ENCODE results near the gene SMC6. TPM values are rescaled to one million over a fixed set of nuclear protein-coding genes. Genes with fewer than 3 reads are reported as not detected.

The SMC6 gene
- total and polyA plus RNA-seq, 4 donors, result 6.9 to 34.8 (median 10.6) TPM

GRCh38 chr2:17616405-17616804 lies 137.2 kb downstream of the SMC6 start:
- no peak for TF ChIP-seq CTCF (IDR thresholded peaks at IDR 0.05; ENCODE audit: control extremely low read depth, extremely low read depth)
- Histone ChIP-seq H3K36me3 (ENCODE audit: control insufficient read depth in 4 of 4, insufficient read depth in 4 of 4, low read length in 4 of 4) (no peaks in the 10 kb centered on the region), H3K4me3 (no peak overlapping the region), H3K9me3 (ENCODE audit: control insufficient read depth in 4 of 4, insufficient read depth in 3 of 4, low read length in 3 of 4) (no peaks in the 10 kb centered on the region), H3K27me3 (ENCODE audit: control insufficient read depth in 3 of 3, insufficient read depth in 3 of 3, low read length in 2 of 3) (no peaks in the 10 kb centered on the region), H3K4me1 (ENCODE audit: control insufficient read depth in 5 of 5, insufficient read depth in 5 of 5, low read length in 5 of 5) (no peaks in the 10 kb centered on the region), H3K27ac (ENCODE audit: low read depth in 1 of 2, low read length in 1 of 2) (no peak overlapping the region), H3K9ac (ENCODE audit: insufficient read depth in 1 of 2, low read length in 2 of 2) (no peak overlapping the region)
- 86 to 92% methylated on average over 1 of the region's 1 CpG for WGBS, 2 donors
- ATAC-seq (ENCODE audit: insufficient read depth, low FRiP score), result no peak
- DNase-seq, result no peak

- Histone ChIP-seq H3K4me3 (no peak overlapping the region), H3K9ac (ENCODE audit: insufficient read depth in 1 of 2, low read length in 2 of 2) (no peak overlapping the region), H3K27me3 (ENCODE audit: control insufficient read depth in 3 of 3, insufficient read depth in 3 of 3, low read length in 2 of 3) (no peaks in the 10 kb centered on the region), H3K27ac (ENCODE audit: low read depth in 1 of 2, low read length in 1 of 2) (no peak overlapping the region), H3K4me1 (ENCODE audit: control insufficient read depth in 5 of 5, insufficient read depth in 5 of 5, low read length in 5 of 5) (no peaks in the 10 kb centered on the region), H3K9me3 (ENCODE audit: control insufficient read depth in 4 of 4, insufficient read depth in 3 of 4, low read length in 3 of 4) (no peaks in the 10 kb centered on the region), H3K36me3 (ENCODE audit: control insufficient read depth in 4 of 4, insufficient read depth in 4 of 4, low read length in 4 of 4) (no peaks in the 10 kb centered on the region)
- ATAC-seq (ENCODE audit: insufficient read depth, low FRiP score) (no peak), DNase-seq (no peak)
- WGBS, 2 donors, result 94 to 96% methylated on average over 1 of the region's 1 CpG
- no peak for TF ChIP-seq CTCF (IDR thresholded peaks at IDR 0.05; ENCODE audit: control extremely low read depth, extremely low read depth)
These were observed 137.8 kb downstream of the SMC6 start for GRCh38 chr2:17615728-17616351.

- Histone ChIP-seq H3K27ac (ENCODE audit: low read depth in 1 of 2, low read length in 1 of 2) (no peak overlapping the region), H3K4me1 (ENCODE audit: control insufficient read depth in 5 of 5, insufficient read depth in 5 of 5, low read length in 5 of 5) (peaks cover 0 to 6% (median under 1%) of the 10 kb centered on the region in 5 donors)
- 61 to 63% methylated on average over 1 of the region's 1 CpG for WGBS, 2 donors
These were observed 138.5 kb downstream of the SMC6 start for GRCh38 chr2:17615147-17615546.

More at GRCh38 chr2:17615147-17615546, 138.5 kb downstream of the SMC6 start:
- no peak overlapping the region for H3K4me3 ChIP-seq
- TF ChIP-seq CTCF (IDR thresholded peaks at IDR 0.05; ENCODE audit: control extremely low read depth, extremely low read depth), result no peak
- no peaks in the 10 kb centered on the region for H3K9me3 ChIP-seq (ENCODE audit: control insufficient read depth in 4 of 4, insufficient read depth in 3 of 4, low read length in 3 of 4)
- H3K27me3 ChIP-seq (ENCODE audit: control insufficient read depth in 3 of 3, insufficient read depth in 3 of 3, low read length in 2 of 3), result no peaks in the 10 kb centered on the region
- no peak overlapping the region for H3K9ac ChIP-seq (ENCODE audit: insufficient read depth in 1 of 2, low read length in 2 of 2)
- no peak for ATAC-seq (ENCODE audit: insufficient read depth, low FRiP score)
- DNase-seq, result no peak
- H3K36me3 ChIP-seq (ENCODE audit: control insufficient read depth in 4 of 4, insufficient read depth in 4 of 4, low read length in 4 of 4), result no peaks in the 10 kb centered on the region
